ENCODE measurements around the gene UXS1.

- TF ChIP-seq CTCF (conservative IDR thresholded peaks at IDR 0.05 in 1 of 2, IDR thresholded peaks at IDR 0.05 in 1 of 2; ENCODE audit: extremely low read depth in 1 of 2, insufficient read depth in 1 of 2, low read depth in 1 of 2, low read length in 2 of 2) (no peak), EZH2 (IDR thresholded peaks at IDR 0.05; ENCODE audit: borderline replicate concordance, low read length) (no peak)
These were observed 54.7 kb downstream of the UXS1 start for GRCh38 chr2:106139238-106139935.

Data from mammary epithelial cell (primary cell).